WTC11 (cell line): ENCODE measurements around the gene RAB5IF.

Experiments used
- CBFB ChIP-seq: sonication (generic); formaldehyde crosslinking; IDR thresholded peaks from 2 replicates; pipeline ENCODE4 v1.8.1; 2022; ENCODE audit warnings: mild to moderate bottlenecking, low read depth, missing genetic modification reagents
- CTCF ChIP-seq: fragments of 200-600 bp; IDR thresholded peaks from 2 replicates; pipeline ENCODE4 v1.8.0; 2022; ENCODE audit warnings: antibody characterized with exemption
- E2F5 ChIP-seq: sonication (generic); formaldehyde crosslinking; IDR thresholded peaks from 2 replicates; pipeline ENCODE4 v1.8.1; 2022; ENCODE audit warnings: mild to moderate bottlenecking, moderate library complexity, missing genetic modification reagents
- ELF4 ChIP-seq: sonication (generic); formaldehyde crosslinking; IDR thresholded peaks from 2 replicates; pipeline ENCODE4 v1.8.1; 2022; ENCODE audit warnings: low read depth, mild to moderate bottlenecking, moderate library complexity, missing genetic modification reagents
- ESRRA ChIP-seq: sonication (generic); formaldehyde crosslinking; IDR thresholded peaks from 2 replicates; pipeline ENCODE4 v1.8.1; 2022; ENCODE audit warnings: mild to moderate bottlenecking, missing genetic modification reagents, borderline replicate concordance
- GABPB1 ChIP-seq: sonication (generic); formaldehyde crosslinking; IDR thresholded peaks from 2 replicates; pipeline ENCODE4 v1.8.1; 2023; ENCODE audit warnings: mild to moderate bottlenecking, missing genetic modification reagents
- GRHL2 ChIP-seq: fragments of 250-450 bp; sonication (Bioruptor Pico); IDR thresholded peaks from 2 replicates; pipeline ENCODE4 v1.8.0; 2022; ENCODE audit warnings: mild to moderate bottlenecking, moderate library complexity; ENCODE audit not compliant: insufficient replicate concordance, severe bottlenecking
- IRF1 ChIP-seq: sonication (generic); formaldehyde crosslinking; IDR thresholded peaks from 2 replicates; pipeline ENCODE4 v1.8.0; 2023; ENCODE audit warnings: missing genetic modification reagents
- NFE2L1 ChIP-seq: sonication (generic); formaldehyde crosslinking; IDR thresholded peaks from 2 replicates; pipeline ENCODE4 v1.8.1; 2023; ENCODE audit warnings: missing genetic modification reagents
- NFYB ChIP-seq: sonication (generic); formaldehyde crosslinking; conservative IDR thresholded peaks from 2 replicates; pipeline ENCODE4 v1.8.0; 2022; ENCODE audit warnings: low read depth, missing genetic modification reagents
- OVOL2 ChIP-seq: fragments of 250-450 bp; sonication (Bioruptor Pico); IDR thresholded peaks from 2 replicates; pipeline ENCODE4 v1.9.0; 2021; ENCODE audit warnings: mild to moderate bottlenecking, borderline replicate concordance
- RELA ChIP-seq: sonication (generic); formaldehyde crosslinking; IDR thresholded peaks from 2 replicates; pipeline ENCODE4 v1.8.1; 2022; ENCODE audit warnings: missing genetic modification reagents, mild to moderate bottlenecking, borderline replicate concordance
- USF1 ChIP-seq: sonication (generic); formaldehyde crosslinking; IDR thresholded peaks from 2 replicates; pipeline ENCODE4 v1.8.0; 2022; ENCODE audit warnings: mild to moderate bottlenecking, missing genetic modification reagents
- TF ChIP-seq, protein P1 (sequence below): sonication (generic); formaldehyde crosslinking; IDR thresholded peaks from 2 replicates; pipeline ENCODE4 v1.8.0; 2022; ENCODE audit warnings: mild to moderate bottlenecking, missing genetic modification reagents

DNA sequence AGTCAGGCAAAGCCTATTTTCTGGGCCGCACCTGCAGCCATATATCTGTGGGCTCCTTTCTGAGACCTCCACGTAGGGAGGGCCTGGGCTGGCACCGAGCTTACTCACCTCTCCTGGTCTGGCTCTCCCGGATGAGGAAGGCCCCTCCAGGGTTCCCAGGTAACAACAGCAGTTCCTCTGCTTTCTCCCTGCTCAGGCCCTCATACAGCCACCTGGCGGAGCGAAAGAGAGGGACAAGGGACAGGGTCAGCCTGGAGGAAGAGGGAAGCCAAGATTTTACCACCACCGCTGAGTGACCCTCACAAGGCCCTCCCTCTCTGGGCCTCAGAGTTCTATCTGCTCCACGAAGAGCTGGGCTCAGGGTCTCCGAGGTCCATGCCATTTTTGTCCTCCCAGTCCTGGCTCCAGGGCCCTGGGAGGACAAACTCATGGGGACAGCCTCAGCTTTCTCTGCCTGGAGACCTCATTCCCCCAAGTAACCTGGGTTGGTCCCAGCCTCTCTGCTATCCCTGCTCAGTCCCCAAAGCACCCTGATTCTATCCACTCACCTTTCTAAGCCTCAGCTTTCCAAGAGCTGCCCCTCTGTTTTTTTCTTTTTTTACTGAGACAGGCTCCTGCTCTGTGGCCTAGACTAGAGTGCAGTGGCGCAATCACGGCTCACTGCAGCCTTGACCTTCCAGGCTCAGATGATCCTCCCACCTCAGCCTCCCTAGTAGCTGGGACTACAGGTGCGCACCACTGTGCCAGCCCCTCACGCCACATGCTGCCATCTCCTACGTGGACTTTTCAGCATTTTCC lies 27.1 kb downstream of the RAB5IF start:
- TF ChIP-seq NFE2L1 (CRISPR knock-in tag) (no peak), GRHL2 (CRISPR knock-in tag) (no peak), CBFB (CRISPR knock-in tag) (no peak), CTCF (no peak), USF1 (CRISPR knock-in tag) (no peak), E2F5 (no peak), IRF1 (no peak), RELA (no peak), GABPB1 (0 out of 2 replicates have a peak, but pooled peaks have one; percentile 8), ELF4 (CRISPR knock-in tag) (no peak), NFYB (no peak), ESRRA (CRISPR knock-in tag) (no peak), OVOL2 (CRISPR knock-in tag) (no peak)
- TF ChIP-seq, protein P1, sequence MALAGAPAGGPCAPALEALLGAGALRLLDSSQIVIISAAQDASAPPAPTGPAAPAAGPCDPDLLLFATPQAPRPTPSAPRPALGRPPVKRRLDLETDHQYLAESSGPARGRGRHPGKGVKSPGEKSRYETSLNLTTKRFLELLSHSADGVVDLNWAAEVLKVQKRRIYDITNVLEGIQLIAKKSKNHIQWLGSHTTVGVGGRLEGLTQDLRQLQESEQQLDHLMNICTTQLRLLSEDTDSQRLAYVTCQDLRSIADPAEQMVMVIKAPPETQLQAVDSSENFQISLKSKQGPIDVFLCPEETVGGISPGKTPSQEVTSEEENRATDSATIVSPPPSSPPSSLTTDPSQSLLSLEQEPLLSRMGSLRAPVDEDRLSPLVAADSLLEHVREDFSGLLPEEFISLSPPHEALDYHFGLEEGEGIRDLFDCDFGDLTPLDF, result no peak
